CD4-positive, alpha-beta T cell treated with Interleukin-6 at 100 ng/mL for 8 hours (primary cell): Measurements from ENCODE around the gene ATXN7.

Experiments used
- DNase-seq: peaks from one replicate; pipeline ENCODE4 v3.0.0-alpha.2; 2020; ENCODE audit warnings: mixed read lengths, low spot score

The ATXN7 gene

DNA sequence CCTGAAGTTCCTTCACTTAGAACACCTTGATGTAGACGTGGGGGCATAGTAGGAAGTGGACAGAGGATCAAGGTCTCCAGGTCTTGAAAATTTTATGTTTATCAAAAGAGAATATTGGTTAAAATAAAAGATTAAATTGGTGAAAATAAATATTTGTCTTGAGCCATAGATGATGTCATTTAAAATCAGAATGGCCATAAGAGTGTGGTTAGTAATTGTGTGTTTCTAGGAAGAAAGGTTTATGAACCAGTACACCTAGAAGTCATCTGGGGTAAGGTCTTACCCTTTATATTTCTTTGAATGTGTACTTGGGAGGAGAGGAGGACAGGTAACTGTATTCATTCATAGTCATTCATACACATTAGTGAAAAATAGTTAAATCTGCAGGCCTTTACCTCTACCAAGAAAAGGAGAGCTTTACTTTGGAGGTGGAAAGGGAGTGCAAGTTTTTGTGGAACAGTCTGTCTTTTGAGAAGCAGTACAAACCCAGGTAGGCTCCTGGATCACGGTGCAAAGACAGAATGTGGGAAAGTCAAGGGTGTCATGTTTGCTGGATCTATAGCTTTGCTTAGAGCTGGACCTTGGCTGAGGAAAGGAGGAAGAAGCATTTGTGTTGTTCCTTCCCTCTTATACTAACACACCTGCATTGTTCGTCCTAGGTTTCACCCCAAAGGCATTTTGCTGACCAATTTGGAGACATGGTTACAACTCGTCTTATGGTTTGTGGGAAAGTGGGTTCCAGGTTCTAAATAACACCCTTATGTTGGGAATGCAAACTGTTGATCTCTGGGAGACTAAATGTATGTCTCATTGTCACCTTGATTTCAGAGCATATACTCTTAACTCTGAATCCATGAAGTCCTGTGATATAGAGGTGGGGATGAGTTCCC is 42.3 kb downstream of the ATXN7 start:
- DNase-seq, result no peak

GRCh38 chr3:63908081-63908736 is 44.5 kb downstream of the ATXN7 start:
- no peak for DNase-seq

GRCh38 chr3:63908776-63909175 is 45.1 kb downstream of the ATXN7 start:
- DNase-seq, result no peak

DNA sequence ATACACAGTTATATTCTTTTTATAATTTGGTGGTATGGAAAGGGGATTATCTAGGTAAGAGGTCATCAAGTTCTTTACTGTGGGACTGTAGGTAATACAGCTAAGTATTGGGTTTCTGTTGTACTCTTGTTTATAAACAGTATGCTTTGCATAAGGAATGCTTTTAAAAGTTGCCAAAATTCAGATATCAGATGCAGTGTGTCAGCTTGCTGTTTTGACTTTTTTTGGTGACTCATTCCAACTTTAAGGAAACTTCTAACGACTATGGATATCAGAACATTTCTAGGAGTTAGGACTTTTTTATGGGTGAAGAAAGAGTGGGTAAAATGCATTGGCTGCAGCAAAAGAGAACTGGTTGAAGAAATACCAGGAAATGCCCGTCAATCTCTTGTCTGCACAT is 45.8 kb downstream of the ATXN7 start:
- no peak for DNase-seq

- no peak for DNase-seq
Measured at GRCh38 chr3:63910001-63910400, 46.3 kb downstream of the ATXN7 start.

DNA sequence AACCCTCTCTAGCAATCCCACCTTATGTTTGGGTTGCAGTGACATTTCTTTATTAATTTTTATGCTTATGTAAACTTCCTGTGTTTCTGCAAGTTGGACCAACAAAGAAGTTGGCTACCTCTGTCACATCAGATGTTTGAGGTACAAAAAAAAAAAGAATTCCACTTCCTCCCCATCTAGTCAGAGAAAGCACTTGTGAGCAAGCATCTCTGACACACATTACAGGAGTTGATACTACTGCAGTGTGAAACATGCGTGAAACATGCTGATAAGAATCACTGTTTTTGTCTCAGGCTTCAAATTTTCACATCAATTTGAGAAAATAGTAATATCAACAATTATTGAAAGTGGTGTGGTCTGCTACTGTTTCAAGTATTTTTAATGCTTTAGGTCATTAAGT is 47.2 kb downstream of the ATXN7 start:
- peak; percentile 43 for DNase-seq

DNA sequence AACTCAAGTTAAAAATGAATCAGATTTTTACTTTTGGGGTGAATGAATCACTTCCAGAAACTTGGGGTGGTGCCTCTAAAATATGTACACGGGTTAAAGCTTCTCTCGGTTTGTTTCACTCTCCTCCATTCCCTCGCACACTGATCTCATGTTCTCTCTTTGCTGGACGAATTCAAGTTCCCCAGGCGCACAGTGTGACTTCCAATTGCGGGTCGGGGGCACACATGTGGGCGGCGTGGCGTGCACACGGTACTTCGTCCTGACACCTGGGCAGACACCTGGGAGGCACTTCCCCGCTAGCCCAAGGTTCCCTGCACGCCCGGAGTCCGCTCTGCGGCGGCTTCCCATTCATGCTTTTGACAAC is 47.8 kb downstream of the ATXN7 start:
- no peak for DNase-seq

DNA sequence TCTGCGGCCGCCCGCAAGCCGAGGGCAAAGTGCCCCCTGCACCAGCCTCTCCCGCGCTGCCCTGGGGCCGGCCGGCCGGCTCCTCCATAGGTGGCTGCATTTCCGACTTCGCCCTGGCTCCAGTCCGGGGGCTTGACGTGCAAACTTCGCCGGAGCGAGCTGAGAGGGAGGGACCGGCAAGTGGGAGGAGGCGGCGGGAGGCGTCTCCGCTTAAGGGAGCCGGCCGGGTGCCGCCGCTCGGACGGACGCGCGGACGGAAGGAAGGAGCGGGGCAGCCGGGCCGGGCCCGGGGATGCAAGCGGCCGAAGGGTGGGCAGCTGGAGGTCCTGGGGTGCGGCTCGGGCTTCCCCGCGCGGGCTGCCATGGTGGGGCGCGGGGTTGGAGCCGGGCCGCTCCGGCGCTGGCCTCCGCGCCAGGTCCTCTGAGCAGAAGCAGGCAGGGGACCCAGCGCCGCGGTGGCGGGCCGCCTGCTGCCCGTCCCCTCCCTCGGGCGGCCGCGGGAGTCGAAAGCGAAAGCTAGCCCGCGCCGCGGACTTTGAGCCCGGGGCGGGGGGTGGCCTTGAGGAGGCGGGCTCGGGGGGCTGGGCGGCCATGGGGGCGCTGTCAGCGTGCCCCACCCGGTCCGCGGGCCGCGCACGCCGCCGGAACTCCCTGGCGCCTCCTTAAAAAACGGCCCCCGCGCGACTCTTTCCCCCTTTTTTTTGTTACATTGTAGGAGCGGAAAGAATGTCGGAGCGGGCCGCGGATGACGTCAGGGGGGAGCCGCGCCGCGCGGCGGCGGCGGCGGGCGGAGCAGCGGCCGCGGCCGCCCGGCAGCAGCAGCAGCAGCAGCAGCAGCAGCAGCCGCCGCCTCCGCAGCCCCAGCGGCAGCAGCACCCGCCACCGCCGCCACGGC is 48.5 kb downstream of the ATXN7 start, which contains the start of gene SCAANT1:
Gene SCAANT1 (minus strand): TSS at position 511 of the 895 bp plus-strand sequence.
- DNase-seq, result peak; percentile 82

DNA sequence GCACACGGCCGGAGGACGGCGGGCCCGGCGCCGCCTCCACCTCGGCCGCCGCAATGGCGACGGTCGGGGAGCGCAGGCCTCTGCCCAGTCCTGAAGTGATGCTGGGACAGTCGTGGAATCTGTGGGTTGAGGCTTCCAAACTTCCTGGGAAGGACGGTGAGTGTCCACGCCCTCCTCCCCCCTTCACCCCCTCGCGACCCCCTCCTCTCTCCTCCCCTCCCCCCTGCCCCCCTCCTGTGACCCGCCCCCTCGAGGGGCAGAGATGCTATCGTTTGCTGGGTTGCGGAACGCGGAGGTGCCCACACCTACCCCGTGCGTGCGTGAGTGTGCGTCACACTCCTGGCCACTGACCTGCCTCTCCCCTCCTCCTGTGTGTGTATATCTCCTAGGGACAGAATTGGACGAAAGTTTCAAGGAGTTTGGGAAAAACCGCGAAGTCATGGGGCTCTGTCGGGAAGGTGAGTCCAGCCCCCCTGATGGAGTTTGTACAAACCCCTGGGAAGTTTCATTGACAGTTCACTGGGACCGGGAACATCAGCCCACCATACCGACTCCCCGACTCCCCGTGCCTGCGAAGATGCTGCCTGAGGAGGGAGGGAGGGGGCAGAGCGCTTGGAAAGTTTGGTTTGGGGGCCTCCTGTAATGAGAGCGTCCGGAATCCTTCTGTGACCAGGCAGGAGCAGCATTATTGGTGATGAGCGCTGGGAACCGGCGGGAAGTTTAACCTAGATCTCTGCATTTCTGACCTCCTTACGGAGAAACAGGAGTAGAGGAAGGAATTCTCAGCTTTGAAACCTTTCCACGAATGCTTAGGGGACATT is 49.3 kb downstream of the ATXN7 start:
- DNase-seq, result peak; percentile 35

- no peak for DNase-seq
Measured at GRCh38 chr3:63914312-63914711, 50.6 kb downstream of the ATXN7 start.

- DNase-seq, result no peak
Measured at GRCh38 chr3:63918321-63918720, 54.7 kb downstream of the ATXN7 start.

GRCh38 chr3:63920001-63920400 is 56.3 kb downstream of the ATXN7 start:
- no peak for DNase-seq

- no peak for DNase-seq
Measured at GRCh38 chr3:63921741-63922482, 58.2 kb downstream of the ATXN7 start.

DNA sequence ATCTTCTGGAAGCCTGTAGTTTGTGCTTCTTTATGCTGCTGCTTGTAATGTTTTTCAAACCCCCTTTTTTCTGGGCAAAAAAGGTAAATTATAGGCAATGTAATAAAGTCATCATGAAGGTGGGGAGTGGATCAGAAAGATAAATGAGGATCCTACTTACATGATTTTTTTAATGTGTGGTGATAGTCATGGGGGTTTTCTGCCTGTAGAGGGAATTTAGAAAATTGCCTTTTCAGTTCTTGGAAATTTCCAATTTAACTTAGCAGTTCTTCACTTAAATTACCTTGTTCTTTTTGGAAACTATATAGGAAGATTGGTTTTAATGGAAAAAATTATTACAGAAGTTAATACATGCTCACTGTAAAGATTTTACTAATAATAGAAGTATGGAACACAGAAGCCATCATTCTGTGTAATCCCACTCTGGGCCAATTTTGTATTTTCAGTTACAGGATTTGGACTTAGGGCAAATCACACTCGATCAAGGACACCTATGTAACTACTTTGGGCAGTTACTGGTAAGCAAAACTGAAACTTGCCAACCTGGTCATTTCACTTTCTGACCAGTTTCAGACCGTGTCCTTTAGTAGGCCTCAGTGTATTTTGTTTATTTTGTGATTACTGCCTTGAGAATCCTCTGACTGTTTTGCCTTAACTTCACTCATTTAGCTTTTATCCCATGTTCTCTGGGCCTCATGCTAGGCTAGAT is 59.0 kb downstream of the ATXN7 start:
- DNase-seq, result no peak

DNA sequence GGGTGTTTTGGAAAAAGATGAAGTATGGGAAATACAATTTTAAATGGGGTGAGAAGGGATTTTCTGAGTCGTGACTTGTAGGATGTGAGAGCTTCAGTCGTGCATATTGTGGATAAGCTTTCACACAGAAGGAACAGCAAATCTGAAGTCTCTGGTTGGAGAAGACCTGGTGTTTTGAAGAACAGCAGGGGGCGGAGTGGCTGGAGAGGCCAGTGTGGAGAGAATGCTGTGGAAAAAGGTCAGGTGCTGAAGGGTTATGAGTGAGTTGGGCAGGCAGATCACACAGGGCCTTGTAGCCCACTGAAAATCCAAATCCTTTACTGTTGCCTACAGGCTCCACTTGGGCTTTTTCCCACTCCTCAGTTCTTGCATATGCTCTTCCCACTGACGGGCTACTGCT is 62.6 kb downstream of the ATXN7 start:
- no peak for DNase-seq

DNA sequence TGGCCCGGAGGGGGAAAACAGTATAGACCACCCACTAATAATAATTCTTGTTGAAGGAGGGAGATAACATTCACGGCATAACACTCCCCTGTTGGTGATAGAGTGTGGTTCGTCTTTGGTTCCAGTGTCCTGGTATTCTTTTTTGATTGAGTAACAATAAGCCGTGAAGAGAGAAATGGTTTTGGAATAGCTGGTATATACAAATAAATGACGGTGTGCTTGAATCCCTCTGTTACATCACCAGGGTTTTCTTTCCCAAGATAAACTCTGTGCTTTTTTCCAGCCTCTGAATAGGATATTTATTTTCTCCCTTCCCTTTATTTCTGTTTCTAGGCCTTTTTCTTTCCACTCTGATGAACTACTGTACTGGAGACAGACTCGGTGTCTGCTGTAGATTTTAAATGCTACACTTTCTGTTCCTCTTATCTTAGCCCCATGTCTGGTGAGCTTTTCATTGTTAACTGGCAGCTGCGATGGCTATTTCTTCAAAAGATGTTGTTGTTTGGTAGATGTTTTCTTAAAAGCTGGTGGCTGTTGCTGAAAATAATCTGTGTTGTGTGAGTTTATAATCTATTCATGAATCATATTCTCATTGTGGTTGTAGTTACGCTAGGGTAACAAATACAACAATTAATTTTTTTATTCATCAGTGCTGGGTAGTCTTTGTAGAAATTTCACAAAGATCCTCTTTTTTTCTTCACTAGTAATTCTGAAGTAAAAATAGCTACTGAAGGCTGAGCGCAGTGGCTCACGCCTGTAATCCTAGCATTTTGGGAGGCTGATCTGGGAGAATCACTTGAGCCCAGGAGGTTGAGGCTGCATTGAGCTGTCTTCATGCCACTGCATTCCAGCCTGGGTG is 64.0 kb downstream of the ATXN7 start:
- no peak for DNase-seq

DNA sequence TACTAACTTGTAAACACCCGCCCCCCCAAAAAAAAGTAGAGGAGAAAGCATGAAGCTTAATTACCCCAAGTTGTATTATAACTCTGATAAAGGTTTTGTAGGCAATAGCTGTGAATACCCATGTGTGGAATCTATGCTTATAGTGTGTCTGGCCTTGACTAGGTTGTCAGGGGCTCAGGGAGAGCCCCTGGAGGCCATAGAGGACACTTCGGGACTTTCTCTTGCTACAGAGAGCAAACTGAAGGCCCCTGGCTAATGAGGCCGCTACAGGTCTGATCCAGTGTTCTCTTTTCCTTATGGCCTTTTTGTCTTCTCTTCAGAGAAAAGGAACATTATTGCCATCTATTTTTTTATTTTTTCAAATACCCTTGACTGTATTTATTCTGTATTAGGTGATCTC is 67.6 kb downstream of the ATXN7 start:
- no peak for DNase-seq

DNA sequence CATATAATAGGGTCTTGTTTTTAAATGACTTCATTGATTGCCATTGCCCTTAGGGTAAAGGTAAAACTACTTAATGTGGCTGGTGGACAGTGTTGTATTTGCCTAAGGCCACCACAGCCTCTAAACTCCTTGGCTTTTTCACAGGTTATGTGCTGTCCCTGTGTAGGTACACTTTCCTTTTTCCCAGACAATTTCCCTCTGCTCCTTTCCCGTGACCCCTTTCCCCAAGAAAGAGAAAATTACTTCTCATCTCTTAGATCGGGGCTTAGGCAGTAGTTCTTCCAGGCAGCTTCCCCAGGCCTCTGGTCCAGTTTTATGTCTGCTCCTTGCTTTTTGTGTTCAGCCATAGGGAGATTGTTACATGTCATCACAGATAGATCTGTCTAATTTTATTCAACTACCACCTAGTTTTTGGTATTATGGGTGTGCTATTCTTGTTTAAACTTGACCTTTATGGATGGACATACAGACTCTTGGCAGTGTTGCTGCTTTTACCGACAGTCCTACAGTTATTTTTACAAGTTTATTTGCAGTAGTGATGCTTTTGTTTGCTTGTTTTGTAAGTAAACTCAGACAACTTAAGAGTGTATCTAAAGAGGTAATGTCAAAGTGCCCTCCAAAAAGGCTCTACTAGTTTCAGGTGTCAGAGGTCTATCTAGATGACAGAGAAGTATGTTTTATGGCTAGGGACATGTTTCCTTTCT is 69.0 kb downstream of the ATXN7 start:
- no peak for DNase-seq

GRCh38 chr3:63933459-63933858 is 69.8 kb downstream of the ATXN7 start:
- DNase-seq, result no peak
